NCI-H82 (cell line): ENCODE data around the gene MCRIP1.

Experiments
- DNase-seq: peaks from one replicate; lab custom pipeline; 2025; lab: John Stamatoyannopoulos, UW

MCRIP1 gene

GRCh38 chr17:81803728-81804558 is 29.1 kb downstream of the MCRIP1 start, which contains the start of gene GCGR:
Gene GCGR (plus strand): TSS chr17:81804150. CDS start chr17:81809019, 4,869 bp downstream.
- DNase-seq = no peak

- no peak for DNase-seq
These were observed 30.0 kb downstream of the MCRIP1 start for GRCh38 chr17:81802856-81803643.

- no peak for DNase-seq
These were observed 30.9 kb downstream of the MCRIP1 start for GRCh38 chr17:81802048-81802758.

DNA sequence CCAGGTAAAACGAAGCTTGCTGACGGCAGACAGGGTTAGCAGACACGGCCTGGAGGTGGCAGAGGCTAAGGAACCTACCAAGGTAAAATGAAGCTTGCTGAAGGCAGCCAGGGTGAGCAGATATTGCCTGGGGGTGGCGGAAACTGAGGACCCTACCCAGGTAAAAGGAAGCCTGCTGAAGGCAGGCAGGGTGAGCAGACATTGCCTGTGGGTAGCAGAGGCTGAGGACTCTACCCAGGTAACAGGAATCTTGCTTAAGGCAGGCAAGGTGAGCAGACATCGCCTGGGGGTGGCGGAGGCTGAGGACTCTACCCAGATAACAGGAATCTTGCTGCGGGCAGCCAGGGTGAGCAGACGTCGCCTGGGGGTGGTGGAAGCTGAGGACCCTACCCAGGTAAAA is 31.8 kb downstream of the MCRIP1 start:
- DNase-seq = no peak

DNA sequence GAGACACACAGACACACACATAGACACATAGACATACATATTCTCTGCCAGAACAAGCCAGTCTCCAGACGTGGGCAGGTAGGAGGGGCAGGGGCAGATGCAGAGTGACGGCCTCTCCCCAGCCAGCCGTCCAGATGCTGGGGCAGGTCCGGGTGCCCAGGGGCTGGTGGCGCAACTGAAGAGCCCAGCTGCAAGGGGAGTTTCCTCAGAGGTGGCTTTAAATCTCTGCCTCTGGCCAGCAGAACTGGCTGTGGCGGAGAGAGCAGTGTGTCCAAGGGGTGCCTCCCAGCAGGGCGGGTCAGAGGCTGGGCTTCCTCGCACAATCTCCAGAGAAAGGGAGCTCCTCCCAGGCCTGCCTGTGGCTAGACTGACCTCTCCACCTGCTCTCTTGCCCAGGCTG is 38.6 kb downstream of the MCRIP1 start:
- DNase-seq = no peak

GRCh38 chr17:81794074-81794476 is 39.0 kb downstream of the MCRIP1 start:
- no peak for DNase-seq

DNA sequence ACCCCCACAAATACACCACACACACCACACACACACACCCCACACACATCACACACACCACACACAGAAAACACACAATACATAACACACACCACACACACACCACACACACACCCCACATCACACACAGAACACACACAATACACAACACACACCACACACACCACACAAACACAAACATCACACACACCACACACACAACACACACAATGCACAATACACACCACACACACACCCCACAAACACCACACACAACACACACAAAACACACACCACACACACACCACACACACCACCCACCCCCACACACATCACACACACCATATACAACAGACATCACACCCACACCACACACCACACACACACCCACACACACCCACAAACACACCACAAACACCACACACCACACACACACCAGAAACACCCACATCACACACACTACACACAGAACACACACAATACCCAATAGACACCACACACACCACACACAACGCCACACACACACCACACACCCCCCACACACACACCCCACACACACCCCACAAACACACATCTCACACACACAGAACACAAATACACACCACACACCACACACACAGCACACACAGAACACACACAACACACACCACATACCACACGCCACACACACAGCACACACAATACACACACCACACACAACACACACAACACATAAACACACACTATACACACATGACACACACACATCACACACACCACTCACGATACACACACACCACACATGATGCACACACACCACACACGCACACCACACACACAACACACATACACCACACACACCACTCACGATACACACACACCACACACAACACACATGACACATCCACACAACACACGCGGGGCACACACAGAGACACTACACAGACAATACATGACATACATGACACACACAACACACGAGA is 40.1 kb downstream of the MCRIP1 start:
- no peak for DNase-seq
